RWPE2 (cell line): ENCODE measurements around the gene LINGO1.

Experiments used
- ATAC-seq: fragments of 200-7000 bp; cut with Tn5 transposase; 3 replicates; pipeline ENCODE4 v1.9.1; 2021; ENCODE audit warnings: low read depth
- DNase-seq: peaks from one replicate; pipeline ENCODE4 v3.0.0-alpha.2; 2020; ENCODE audit warnings: low spot score
- H3K27ac ChIP-seq: fragments of 450-650 bp; 2 replicates; pipeline ENCODE4 v1.5.1; 2017; ENCODE audit warnings: mild to moderate bottlenecking; ENCODE audit not compliant: poor library complexity, severe bottlenecking
- H3K27me3 ChIP-seq: fragments of 250-450 bp; sonication (Bioruptor Pico); 2 replicates; pipeline ENCODE4 v1.5.1; 2021; ENCODE audit warnings: mild to moderate bottlenecking, moderate library complexity; ENCODE audit not compliant: insufficient read depth, poor library complexity, severe bottlenecking
- H3K36me3 ChIP-seq: fragments of 250-450 bp; sonication (Bioruptor Pico); 2 replicates; pipeline ENCODE4 v1.5.1; 2020; ENCODE audit warnings: low read depth, mild to moderate bottlenecking, moderate library complexity
- H3K4me1 ChIP-seq: fragments of 250-450 bp; sonication (Bioruptor Pico); 2 replicates; pipeline ENCODE4 v1.5.1; 2021; ENCODE audit warnings: mild to moderate bottlenecking, moderate library complexity; ENCODE audit not compliant: insufficient read depth, poor library complexity, severe bottlenecking
- H3K4me3 ChIP-seq: fragments of 250-450 bp; sonication (Bioruptor Pico); 2 replicates; pipeline ENCODE4 v1.5.1; 2021; ENCODE audit warnings: mild to moderate bottlenecking, moderate library complexity; ENCODE audit not compliant: severe bottlenecking
- H3K9me3 ChIP-seq: fragments of 250-450 bp; sonication (Bioruptor Pico); 2 replicates; pipeline ENCODE4 v1.5.1; 2021; ENCODE audit warnings: mild to moderate bottlenecking, moderate library complexity; ENCODE audit not compliant: severe bottlenecking
- TF ChIP-seq, protein P1 (sequence below): fragments of 450-650 bp; IDR thresholded peaks from one replicate; pipeline ENCODE4 v1.5.1; 2017; ENCODE audit warnings: mild to moderate bottlenecking, moderate library complexity; ENCODE audit not compliant: poor library complexity, severe bottlenecking

LINGO1 gene

GRCh38 chr15:77581896-77582569 is 50.7 kb downstream of the LINGO1 start:
- Histone ChIP-seq H3K4me1 (no peaks in the 10 kb centered on the region), H3K9me3 (no peaks in the 10 kb centered on the region), H3K27me3 (no peaks in the 10 kb centered on the region), H3K4me3 (no peak overlapping the region), H3K36me3 (no peaks in the 10 kb centered on the region), H3K27ac (no peak overlapping the region)
- no peak for ATAC-seq
- TF ChIP-seq, protein P1, sequence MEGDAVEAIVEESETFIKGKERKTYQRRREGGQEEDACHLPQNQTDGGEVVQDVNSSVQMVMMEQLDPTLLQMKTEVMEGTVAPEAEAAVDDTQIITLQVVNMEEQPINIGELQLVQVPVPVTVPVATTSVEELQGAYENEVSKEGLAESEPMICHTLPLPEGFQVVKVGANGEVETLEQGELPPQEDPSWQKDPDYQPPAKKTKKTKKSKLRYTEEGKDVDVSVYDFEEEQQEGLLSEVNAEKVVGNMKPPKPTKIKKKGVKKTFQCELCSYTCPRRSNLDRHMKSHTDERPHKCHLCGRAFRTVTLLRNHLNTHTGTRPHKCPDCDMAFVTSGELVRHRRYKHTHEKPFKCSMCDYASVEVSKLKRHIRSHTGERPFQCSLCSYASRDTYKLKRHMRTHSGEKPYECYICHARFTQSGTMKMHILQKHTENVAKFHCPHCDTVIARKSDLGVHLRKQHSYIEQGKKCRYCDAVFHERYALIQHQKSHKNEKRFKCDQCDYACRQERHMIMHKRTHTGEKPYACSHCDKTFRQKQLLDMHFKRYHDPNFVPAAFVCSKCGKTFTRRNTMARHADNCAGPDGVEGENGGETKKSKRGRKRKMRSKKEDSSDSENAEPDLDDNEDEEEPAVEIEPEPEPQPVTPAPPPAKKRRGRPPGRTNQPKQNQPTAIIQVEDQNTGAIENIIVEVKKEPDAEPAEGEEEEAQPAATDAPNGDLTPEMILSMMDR = no peak
- DNase-seq = peak; percentile 71

DNA sequence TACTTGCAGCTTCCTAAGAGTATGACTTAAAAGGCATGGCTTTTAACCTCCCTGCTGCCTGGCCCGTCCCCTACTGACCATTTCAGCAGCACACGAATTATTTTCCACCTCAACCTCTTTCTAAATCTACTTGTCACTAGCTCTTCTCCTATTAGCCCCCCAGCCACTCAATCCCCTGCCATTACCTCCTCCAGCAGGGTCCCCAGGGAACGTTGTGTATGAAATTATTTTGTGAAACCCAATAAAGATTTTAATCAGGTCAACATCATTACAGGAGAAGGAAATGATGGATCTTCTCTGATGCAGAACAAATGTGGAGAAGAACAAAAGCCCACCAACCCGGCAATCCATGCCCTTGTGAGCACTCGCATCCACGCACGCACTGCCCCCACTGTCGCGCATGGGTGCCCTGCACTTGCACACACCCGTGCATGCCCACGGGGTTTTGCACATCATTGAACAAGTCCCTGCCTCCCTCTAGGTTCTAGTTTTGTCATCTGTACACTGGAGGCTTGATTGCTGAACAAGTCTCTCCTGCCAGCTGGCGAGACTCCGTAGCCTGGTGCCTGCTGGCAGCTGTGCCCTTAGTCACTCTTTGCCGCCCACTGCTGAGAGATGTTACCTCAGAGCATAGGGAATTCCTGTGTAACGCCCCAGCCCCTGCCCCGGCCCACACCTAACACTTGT is 51.6 kb downstream of the LINGO1 start:
- H3K36me3 ChIP-seq = no peaks in the 10 kb centered on the region
- no peak overlapping the region for H3K4me3 ChIP-seq
- H3K27me3 ChIP-seq = no peaks in the 10 kb centered on the region
- H3K4me1 ChIP-seq = no peaks in the 10 kb centered on the region
- no peaks in the 10 kb centered on the region for H3K9me3 ChIP-seq
- H3K27ac ChIP-seq = no peak overlapping the region
- TF ChIP-seq, protein P1 = no peak
- ATAC-seq (peak; percentile 23; the same call in 1 of the 3 replicates), DNase-seq (peak; percentile 69)

- no peak overlapping the region for H3K4me3 ChIP-seq
- H3K27ac ChIP-seq = no peak overlapping the region
- TF ChIP-seq, protein P1 = no peak
- H3K36me3 ChIP-seq = no peaks in the 10 kb centered on the region
- ATAC-seq (no peak), DNase-seq (peak; percentile 61)
- no peaks in the 10 kb centered on the region for H3K27me3 ChIP-seq
- no peaks in the 10 kb centered on the region for H3K4me1 ChIP-seq
- no peaks in the 10 kb centered on the region for H3K9me3 ChIP-seq
Observed at GRCh38 chr15:77579498-77580188, 53.1 kb downstream of the LINGO1 start.

GRCh38 chr15:77578641-77579372 is 53.9 kb downstream of the LINGO1 start:
- Histone ChIP-seq H3K27me3 (no peaks in the 10 kb centered on the region), H3K4me1 (no peaks in the 10 kb centered on the region), H3K36me3 (no peaks in the 10 kb centered on the region), H3K27ac (no peak overlapping the region), H3K4me3 (no peak overlapping the region), H3K9me3 (no peaks in the 10 kb centered on the region)
- peak; percentile 62 for DNase-seq
- TF ChIP-seq, protein P1 = no peak
- ATAC-seq = no peak
